GM18519 (cell line): ENCODE results near the gene TFCP2L1.
A peak's percentile ranks its signal among the peaks of the same experiment; 100 is the strongest.
"Not testable (repeated sequence)": the region's sequence is repeated elsewhere in the genome, so short reads cannot be mapped to it uniquely, and the experiment has no call there.

ENCODE experiments used
- ATAC-seq: cut with Tn5 transposase; IDR thresholded peaks from one replicate; pipeline ENCODE4 v1.9.1; 2021; ENCODE audit warnings: mild to moderate bottlenecking, moderate library complexity; ENCODE audit not compliant: unreplicated experiment, low FRiP score

TFCP2L1 gene, protein sequence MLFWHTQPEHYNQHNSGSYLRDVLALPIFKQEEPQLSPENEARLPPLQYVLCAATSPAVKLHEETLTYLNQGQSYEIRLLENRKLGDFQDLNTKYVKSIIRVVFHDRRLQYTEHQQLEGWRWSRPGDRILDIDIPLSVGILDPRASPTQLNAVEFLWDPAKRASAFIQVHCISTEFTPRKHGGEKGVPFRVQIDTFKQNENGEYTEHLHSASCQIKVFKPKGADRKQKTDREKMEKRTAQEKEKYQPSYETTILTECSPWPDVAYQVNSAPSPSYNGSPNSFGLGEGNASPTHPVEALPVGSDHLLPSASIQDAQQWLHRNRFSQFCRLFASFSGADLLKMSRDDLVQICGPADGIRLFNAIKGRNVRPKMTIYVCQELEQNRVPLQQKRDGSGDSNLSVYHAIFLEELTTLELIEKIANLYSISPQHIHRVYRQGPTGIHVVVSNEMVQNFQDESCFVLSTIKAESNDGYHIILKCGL

DNA sequence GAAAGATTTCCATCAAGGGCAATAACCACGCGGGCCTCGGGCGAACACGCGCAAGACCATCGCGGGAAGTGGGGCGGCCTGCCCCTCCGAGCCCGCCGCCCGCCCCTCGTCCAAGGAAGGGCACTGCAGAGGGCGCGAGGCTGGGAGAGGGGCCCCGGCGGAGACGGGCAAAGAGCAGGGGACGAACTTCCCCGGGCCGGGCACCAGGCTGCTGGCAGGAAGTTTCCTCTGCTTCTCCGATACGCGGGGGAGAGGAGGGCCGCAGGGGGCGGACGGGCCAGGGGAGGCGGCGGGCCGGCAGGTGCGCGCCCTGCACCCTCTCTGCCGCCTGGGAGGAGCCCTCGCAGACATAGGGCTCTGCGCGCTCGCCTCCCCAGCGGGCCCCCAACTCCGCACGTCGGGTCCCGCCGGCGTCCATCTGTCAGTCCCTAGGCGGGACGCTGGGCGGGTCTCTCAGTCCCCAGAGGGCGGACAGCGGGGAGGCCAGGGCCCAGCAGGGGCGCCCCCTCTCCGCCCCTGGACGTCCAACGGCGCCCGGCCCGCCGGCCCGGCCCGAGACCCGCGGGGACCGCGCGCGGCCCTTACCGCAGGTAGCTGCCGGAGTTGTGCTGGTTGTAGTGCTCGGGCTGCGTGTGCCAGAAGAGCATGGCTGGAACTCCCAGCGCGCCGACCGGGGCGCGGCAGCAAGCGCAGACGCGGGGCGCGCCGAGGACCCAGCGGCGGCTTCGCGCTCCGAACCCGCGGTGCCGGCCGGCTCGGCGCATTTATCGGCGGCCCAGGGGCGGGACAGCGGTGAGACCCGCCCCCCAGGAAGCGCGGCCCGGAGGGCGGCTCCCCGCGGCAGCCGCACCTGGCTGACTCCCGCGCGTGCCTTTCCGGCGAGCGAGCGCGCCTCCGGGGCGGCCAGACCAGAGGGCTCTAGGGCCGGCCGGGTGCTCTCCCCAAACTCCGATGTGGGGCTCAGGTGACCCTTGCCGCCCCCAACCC lies at the start of gene TFCP2L1:
Gene TFCP2L1 (minus strand): TSS at position 740 of the 987 bp plus-strand sequence. CDS start 93 bp downstream, at position 647.
- peak; percentile 48 for ATAC-seq

DNA sequence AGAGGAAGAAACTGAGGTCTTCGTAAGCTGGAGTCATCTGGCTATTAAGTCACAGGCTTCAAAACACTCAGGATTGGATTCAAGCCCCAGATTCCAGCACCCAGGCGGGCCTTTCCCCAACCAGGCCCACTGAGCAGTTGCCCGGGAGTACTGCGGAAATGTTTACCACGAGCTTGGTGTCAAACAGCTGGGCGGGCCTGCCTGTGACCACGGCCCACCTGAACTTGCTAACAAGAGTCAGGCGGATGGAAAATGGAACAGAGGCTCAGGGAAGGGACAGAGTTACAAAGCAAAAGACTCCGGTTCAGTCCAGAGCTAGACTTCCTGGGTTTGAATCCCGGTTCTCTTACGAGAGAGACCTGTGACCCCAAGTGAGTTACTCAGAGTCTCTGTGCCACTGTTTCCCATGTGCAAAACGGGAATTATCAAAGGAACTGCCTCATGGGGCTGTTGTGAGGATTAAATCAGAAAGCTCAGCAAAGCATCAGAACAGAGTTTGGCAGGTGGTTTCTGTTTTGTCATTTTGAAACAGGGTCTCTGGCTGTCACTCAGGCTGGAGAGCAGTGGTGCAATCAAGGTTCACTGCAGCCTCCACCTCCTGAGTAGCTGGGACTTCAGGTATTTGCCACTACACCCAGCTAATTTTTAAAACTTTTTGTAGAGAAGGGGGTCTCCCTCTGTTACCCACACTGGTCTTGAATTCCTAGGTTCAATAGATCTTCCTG lies 49.0 kb upstream of the TFCP2L1 start:
- ATAC-seq, result peak; percentile 89

DNA sequence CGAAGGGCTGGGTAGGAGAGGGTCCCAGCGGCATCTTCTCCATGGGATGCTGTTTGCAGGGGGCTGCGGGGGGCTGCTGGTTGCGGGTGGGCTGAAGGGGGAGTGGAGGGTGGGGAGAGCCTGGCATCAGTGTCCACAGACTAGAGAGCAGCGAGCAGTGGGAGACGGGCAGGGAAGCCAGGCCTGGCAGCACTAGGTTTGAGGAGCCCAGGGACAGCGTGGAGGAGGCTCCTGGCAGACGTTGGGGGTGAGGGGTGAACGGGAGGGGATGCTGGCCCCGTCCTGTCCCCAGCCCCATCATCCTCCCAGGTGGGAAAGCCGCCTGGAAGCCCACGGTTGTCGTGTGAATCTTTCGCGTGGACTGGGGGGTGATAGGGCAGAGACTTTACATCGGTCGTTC lies 48.2 kb upstream of the TFCP2L1 start:
- ATAC-seq, result no peak

DNA sequence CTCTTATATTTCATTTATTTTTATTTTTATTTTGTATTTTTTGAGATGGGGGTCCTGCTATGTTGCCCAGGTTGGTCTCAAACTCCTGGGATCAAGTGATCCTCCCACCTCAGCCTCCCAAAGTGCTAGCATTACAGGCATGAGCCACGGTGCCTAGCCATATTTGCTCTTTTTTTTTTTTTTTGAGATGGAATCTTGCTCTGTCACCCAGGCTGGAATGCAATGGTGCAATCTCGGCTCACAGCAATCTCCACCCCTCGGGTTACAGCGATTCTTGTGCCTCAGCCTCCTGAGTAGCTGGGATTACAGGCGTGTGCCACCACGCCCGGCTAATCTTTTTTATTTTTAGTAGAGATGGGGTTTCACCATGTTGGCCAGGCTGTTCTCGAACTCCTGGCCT lies 46.3 kb upstream of the TFCP2L1 start:
- ATAC-seq, result not testable (repeated sequence)

DNA sequence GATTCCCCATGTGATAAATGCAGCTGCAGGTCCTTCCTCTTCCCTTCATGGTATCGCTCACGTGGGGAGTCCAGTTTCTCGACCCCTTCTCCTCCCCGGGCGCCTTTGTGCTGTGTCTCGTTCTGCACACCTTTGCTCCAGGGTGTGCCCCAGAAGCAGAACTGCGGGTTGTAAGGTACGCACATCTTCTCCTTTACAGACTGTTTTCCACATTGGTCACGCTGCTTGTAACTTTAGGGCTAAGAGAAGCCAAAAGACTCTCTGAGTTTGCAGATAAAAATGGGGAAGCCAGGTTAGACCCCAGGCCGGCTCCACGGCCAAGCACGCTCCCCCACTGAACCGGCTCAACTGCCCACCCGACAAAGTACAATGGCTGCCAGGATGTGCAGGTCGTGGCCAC lies 45.9 kb upstream of the TFCP2L1 start:
- no peak for ATAC-seq

DNA sequence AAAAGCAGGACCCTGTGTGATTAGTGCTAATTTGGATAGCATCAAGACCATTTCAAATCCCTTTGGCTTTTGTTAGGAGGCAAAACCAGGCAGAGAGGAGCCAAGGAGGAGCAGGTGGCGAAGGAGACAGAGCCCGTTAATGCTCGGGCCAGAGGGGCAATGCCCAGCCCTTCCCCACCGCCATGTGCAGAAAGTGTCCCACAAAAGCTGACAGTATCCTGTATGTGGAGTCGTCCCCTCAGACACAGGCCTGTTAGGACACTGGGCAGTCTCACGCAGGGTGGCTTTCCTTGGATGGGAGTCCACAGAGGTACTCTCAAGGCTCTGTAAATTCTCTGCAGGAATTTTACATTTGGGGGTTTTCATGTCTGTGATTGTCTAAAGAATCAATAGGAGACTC lies 44.8 kb upstream of the TFCP2L1 start:
- ATAC-seq, result no peak

DNA sequence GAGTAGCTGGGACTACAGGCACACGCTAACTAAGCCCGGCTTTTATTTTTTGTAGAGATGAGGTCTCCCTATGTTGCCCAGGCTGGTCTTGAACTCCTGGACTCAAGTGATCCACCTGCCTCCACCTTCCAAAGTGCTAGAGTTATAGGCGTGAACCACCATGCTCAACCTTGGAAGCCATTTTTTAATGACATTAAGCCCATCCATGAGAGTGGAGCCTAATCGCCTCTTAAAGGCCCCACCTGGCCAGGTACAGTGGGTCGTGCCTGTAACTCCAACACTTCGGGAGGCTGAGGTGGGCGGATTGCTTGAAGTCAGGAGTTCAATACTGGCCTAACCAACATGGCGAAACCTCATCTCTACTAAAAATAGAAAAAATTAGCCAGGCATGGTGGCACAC lies 41.6 kb upstream of the TFCP2L1 start:
- no peak for ATAC-seq

DNA sequence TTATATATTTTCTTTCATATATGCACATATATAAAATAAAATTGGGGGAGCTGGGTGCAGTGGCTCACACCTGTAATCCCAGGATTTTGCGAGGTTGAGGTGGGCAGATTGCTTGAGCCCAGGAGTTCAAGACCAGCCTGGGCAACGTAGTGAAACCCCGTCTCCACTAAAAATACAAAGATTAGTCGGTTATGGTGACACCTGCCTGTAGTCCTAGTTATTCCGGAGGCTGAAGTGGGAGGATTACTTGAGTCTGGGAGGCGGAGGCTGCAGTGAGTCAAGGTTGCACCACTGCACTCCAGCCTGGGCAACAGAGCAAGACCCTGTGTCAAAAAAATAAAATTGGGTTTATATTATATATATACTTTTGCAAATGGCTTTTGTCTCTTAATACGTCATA lies 39.6 kb upstream of the TFCP2L1 start:
- no peak for ATAC-seq

DNA sequence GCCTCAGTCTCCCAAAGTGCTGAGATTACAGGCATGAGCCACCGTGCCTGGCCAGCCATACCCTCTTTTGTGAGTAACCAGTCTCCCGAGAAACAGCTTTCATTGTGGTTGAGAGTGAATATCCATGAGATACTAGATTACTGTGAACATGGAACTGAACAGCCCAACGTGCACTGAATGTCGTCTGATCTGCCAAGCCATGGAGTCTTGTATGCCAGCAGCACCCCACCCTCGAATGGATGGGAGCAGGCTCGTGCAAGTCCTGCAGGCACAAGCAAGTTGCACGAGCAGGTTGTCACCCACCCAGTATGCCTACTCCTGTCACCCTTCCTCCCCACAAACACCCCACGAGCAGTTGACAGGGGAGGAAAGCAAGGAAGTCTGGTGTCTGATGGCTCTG lies 36.5 kb upstream of the TFCP2L1 start:
- no peak for ATAC-seq

DNA sequence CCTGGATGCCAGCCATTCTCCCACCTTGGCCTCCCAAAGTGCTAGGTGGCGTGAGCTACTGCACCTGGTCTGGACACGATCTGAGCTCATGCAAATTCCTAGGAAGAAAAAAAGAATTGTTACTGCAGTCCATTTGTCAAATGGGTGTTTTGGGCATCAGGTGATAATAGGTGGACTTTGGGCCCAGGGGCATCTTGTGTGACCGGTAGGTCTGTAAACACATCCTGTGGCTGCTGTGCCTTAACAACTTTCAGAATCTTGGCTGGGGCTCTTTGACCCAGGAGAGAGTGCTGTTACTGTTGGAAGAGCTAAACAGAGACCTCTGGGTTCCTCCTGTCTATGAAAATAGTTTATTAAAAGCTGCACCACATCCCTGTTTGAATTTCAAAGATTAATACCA lies 34.9 kb upstream of the TFCP2L1 start:
- no peak for ATAC-seq

DNA sequence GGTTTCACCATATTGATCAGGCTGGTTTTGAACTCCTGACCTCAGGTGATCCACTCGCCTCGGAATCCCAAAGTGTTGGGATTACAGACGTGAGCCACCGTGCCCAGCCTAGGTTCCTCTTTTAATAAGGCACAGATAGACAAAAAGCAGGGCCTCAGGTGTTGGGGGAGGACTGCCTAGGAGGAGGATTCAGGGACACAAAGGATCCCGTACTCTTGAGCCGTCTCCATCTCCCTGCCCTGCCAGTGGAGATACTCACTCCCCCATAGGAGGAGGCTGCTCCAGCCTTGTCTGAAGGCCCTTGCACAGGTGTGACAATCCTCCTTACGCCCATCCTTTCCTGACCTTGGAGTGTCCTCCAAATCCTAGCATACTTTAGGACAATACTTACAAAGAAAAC lies 32.0 kb upstream of the TFCP2L1 start:
- no peak for ATAC-seq

DNA sequence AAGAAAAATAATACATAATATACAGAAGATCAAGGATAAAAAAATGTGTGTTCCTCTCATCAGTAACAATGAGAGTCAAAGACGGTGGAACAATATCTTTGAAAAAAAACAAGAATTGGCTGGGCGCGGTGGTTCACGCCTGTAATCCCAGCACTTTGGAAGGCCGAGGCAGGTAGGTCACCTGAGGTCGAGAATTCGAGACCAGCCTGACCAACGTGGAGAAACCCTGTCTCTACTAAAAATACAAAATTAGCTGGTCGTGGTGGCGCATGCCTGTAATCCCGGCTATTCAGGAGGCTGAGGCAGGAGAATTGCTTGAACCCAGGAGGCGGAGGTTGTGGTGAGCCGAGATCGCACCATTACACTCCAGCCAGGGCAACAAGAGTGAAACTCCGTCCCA lies 28.7 kb upstream of the TFCP2L1 start:
- not testable (repeated sequence) for ATAC-seq

DNA sequence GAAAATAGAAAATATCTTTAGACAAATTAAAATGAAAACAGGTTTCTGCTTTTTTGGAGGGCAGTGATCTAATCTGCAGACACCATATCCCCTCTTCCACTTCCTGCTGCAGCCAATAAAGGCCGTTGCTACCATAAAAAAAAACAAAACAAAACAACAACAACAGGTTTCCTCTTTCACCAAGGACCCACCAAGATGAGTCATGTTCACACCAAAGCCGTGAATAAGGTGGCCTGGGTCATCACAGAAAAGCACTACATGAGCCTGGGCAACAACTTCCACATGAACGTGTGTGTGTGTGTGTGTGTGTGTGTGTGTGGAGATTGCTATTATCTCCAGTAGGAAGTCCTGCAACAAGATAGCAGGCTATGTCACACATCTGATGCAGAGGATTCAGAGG lies 24.8 kb upstream of the TFCP2L1 start:
- ATAC-seq, result peak; percentile 87

DNA sequence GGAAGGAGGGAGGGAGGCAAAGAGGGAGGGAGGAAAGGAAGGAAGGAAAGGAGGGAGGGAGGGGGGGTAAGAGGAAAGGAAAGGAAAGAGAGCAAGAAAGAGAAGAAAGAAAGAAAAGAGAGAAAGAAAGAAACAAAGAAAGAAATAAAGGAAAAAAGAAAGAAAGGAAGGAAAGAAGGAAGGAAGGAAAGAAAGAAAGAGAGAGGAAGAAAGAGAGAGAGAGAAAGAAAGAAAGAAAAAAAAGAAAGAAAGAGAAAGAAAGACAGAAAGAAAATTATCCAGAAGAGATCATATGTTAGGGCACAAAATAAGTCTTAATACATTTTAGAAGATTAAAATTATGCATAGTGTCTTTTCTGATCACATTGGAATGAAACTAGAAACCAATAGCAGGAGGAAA lies 24.3 kb upstream of the TFCP2L1 start:
- no peak for ATAC-seq

DNA sequence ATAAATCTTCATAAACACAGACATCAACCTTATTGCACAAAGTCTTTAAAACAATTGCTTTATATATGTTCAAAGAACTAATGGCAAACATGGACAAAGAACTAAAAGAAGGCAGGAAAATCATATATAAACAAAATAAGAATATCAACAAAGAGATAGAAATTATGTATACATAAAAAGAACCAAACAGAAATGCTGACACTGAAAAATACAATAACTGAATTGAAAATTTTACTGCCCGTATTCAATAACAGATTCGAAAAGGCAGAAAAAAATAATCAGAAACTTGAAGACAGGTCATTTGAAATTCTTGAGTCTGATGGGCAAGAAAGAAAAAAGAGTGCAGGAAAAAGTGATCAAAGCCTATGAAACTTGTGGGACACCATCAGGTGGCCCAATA lies 22.0 kb upstream of the TFCP2L1 start:
- no peak for ATAC-seq

DNA sequence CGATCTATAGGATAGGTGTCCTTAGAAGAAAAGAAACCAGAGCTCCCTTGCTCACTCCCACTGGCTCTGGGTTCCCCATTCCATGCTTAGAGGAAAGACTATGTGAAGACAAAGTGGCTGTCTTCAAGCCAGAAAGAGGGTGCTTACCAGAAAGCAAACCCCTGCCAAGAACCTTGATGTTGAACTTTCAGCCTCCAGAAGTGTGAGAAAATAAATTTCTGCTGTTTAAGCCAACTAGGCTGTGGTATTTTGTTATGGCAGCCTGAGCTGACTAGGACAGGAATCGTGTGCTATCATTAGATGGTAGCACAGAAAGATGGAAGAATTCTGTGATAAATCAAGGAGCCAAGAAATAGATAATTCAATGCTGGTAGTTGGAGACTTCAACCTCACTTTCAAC lies 19.9 kb upstream of the TFCP2L1 start:
- ATAC-seq, result no peak

DNA sequence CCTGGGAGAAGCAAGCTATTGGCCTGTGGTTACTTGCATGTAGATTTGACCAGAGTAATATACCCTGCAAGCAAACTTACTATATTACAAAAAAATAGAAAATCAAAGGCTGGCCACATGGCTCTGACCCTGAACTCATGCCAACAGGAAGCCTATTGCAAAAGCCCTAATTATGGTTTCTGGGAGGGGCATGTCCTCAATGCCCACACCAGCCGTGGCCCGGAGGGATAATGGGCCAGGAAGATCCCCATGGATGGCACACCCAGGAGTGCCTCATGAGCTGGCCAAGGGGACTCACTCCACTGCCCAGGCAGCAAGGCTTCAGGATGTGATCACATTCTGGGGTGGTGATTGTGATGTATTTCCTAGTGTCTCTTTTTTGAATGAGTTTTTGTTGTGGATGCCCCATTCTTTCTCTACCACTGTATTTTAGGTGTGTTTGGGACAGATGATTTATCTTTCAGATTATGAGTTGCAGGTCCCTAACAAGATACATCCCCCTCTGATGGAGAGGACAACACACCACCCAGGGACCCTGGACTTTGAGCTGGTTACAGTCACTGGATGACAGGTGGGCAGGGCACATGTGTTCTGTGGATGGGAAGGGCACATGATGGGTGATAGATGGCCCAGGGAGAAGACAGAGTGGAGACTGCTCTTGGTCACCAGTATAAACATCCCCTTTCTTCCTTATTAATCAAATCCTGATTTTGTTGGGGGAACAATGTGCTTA lies 18.7 kb upstream of the TFCP2L1 start:
- no peak for ATAC-seq

DNA sequence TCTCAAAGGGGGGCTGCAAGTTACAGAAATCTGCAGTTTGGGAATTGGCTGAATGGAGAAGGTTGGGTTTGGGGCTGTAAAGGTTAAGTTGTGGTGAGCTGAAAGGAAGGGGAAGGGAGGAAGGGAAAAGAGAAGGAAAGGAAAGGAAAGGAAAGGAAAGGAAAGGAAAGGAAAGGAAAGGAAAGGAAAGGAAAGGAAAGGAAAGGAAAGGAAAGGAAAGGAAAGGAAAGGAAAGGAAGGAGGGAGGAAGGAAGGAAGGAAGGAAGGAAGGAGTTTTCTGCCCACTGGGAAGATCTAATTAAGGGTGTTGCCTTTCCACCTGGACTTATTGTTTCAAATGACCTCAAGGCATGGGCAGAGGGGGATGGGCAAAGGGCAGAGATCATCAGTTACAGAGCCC lies 16.2 kb upstream of the TFCP2L1 start:
- ATAC-seq, result not testable (repeated sequence)

DNA sequence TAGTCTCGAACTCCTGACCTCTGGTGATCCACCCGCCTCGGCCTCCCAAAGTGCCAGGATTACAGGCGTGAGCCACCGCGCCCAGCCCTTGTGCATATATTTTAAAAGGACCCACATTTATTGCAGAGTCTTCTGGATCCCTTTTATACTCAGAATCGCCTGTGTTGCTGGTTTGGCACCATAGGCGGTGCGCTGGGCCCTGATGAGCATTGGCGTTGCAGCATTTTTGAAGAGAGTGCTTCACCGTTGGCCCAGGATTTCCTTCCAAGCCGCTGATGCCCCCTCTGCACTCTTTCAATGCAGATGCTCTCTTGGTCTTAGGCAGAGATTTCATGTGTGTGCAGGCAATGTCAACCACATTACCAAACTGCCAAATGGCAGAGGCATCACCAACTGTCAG lies 13.5 kb upstream of the TFCP2L1 start:
- no peak for ATAC-seq

DNA sequence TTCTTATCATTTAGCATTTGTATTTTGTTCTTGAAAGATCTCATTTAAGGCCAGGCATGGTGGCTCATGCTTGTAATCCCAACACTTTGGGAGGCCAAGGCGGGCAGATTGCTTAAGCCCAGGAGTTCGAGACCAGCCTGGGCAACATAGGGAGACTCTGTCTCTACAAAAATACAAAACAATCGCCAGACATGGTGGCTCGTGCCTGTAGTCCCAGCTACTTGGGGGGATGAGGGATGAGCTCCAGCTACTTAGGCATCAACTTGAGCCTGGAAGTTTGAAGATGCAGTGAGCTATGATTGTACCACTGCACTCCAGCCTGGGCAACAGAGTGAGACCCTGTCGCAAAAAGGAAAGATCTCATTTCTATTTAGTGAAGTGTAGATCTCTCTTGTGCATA lies 12.9 kb upstream of the TFCP2L1 start:
- ATAC-seq, result not testable (repeated sequence)
